HepG2 (cell line): ENCODE measurements around the gene ITPRIP. TPM values are rescaled to one million over a fixed set of nuclear protein-coding genes. Genes with fewer than 3 reads are reported as not detected.
A peak's percentile ranks its signal among the peaks of the same experiment; 100 is the strongest.

ENCODE experiments used
- ELF1 ChIP-seq: sonication (generic); formaldehyde crosslinking; IDR thresholded peaks from 2 replicates; pipeline ENCODE4 v1.4.0; 2020; ENCODE audit warnings: missing genetic modification reagents
- ETV5 ChIP-seq: IDR thresholded peaks from 2 replicates; pipeline ENCODE4 v1.6.1; 2018; ENCODE audit warnings: missing biosample characterization, missing genetic modification reagents, inconsistent platforms, borderline replicate concordance
- IKZF4 ChIP-seq: sonication (generic); formaldehyde crosslinking; IDR thresholded peaks from 2 replicates; pipeline ENCODE4 v1.5.1; 2020; ENCODE audit warnings: borderline replicate concordance, mild to moderate bottlenecking, low read depth, missing genetic modification reagents; ENCODE audit errors: not compliant biosample characterization
- KDM5B ChIP-seq: sonication (generic); formaldehyde crosslinking; IDR thresholded peaks from 2 replicates; pipeline ENCODE4 v1.4.0; 2020; ENCODE audit warnings: missing genetic modification reagents, mild to moderate bottlenecking, borderline replicate concordance
- NFYB ChIP-seq: sonication (generic); formaldehyde crosslinking; IDR thresholded peaks from 2 replicates; pipeline ENCODE4 v1.4.0; 2020; ENCODE audit warnings: missing genetic modification reagents
- PRPF4 ChIP-seq: fragments of 200-400 bp; formaldehyde crosslinking; IDR thresholded peaks from 2 replicates; pipeline ENCODE4 v1.6.1; 2016; ENCODE audit warnings: low read length, low read depth; ENCODE audit not compliant: poor library complexity, severe bottlenecking
- TP53 ChIP-seq: sonication (generic); formaldehyde crosslinking; conservative IDR thresholded peaks from 2 replicates; pipeline ENCODE4 v1.4.0; 2020; ENCODE audit warnings: missing genetic modification reagents
- U2AF1 ChIP-seq: fragments of 200-400 bp; formaldehyde crosslinking; optimal IDR thresholded peaks from 2 replicates; pipeline ENCODE3; 2017; ENCODE audit warnings: mild to moderate bottlenecking, low read depth, low read length
- ZMAT3 ChIP-seq: sonication (generic); formaldehyde crosslinking; conservative IDR thresholded peaks from 2 replicates; pipeline ENCODE4 v1.7.0; 2021; ENCODE audit warnings: missing genetic modification reagents
- ZNF205 ChIP-seq: IDR thresholded peaks from 2 replicates; pipeline ENCODE4 v1.6.1; 2018; ENCODE audit warnings: missing biosample characterization, missing genetic modification reagents
- ZNF644 ChIP-seq: IDR thresholded peaks from 2 replicates; pipeline ENCODE4 v1.6.1; 2016; ENCODE audit warnings: low read depth
- polyA plus RNA-seq, 8 experiments: library from polyadenylated mRNA; depleted of rRNA in 3 of 8; stranded (reverse) in 7 of 8; unstranded in 1 of 8; fragments of >200 nt; fragmentation: Illumina TruSeq in 4 of 8; extraction: Trizol in 4 of 8; gene quantifications; 2 replicates each; pipeline versions ENCODE4 v1.2.1 to v1.2.3, GENCODE V29; 2011 to 2016; ENCODE audit warnings: low read depth in 4 of 8, missing spikeins in 1 of 8, mixed read lengths in 1 of 8; ENCODE audit not compliant: insufficient read depth in 1 of 8
- total RNA-seq, 5 experiments: library from RNA; depleted of rRNA; stranded (reverse); fragments of >200 nt; fragmentation: Illumina TruSeq; extraction: Trizol; gene quantifications; 2 replicates each; pipeline ENCODE4 v1.2.3, GENCODE V29; 2016; ENCODE audit warnings: low read depth in 1 of 5
- TF ChIP-seq, protein P1 (sequence below): sonication (generic); formaldehyde crosslinking; IDR thresholded peaks from 2 replicates; pipeline ENCODE4 v1.4.0; 2020; ENCODE audit warnings: missing genetic modification reagents
- TF ChIP-seq, protein P2 (sequence below): sonication (generic); formaldehyde crosslinking; conservative IDR thresholded peaks from 2 replicates; pipeline ENCODE4 v1.4.0; 2020; ENCODE audit warnings: missing genetic modification reagents
- TF ChIP-seq, protein P3 (sequence below): sonication (generic); formaldehyde crosslinking; IDR thresholded peaks from one replicate; pipeline ENCODE4 v1.5.1; 2020; ENCODE audit warnings: mild to moderate bottlenecking, missing genetic modification reagents; ENCODE audit errors: not compliant biosample characterization
- TF ChIP-seq, protein P4 (sequence below): IDR thresholded peaks from 2 replicates; pipeline ENCODE4 v1.6.1; 2016; ENCODE audit warnings: missing compliant biosample characterization, missing genetic modification reagents, borderline replicate concordance
- TF ChIP-seq, protein P5 (sequence below): sonication (generic); formaldehyde crosslinking; IDR thresholded peaks from 2 replicates; pipeline ENCODE4 v1.5.1; 2020; ENCODE audit warnings: missing genetic modification reagents, mild to moderate bottlenecking, borderline replicate concordance

The ITPRIP gene
- total and polyA plus RNA-seq, 2 of the 13 experiments (the other 11 are each of a cell fraction or from before 2014, with no cell fraction given): 1.00 to 2.8 TPM

DNA sequence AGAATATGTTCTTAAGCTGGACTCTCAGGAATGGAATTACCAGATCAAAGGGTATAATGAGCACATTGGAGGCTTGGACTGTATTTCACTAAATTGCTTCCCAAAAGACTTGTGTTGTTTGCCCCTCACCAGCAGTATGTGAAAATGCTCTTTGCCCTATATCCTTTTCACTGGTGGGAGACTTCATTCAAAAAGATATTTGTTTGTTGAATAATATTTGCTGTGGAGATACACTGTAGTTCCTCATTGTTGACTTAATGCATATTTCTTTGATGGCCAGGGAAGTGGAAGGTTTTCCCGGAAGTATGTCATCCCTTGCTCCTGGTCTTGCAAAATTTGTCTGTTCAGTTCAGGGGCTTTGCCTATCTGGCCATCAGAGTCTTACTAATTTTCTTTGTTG lies 49.9 kb downstream of the ITPRIP start (continued):
- TF ChIP-seq, protein P1, sequence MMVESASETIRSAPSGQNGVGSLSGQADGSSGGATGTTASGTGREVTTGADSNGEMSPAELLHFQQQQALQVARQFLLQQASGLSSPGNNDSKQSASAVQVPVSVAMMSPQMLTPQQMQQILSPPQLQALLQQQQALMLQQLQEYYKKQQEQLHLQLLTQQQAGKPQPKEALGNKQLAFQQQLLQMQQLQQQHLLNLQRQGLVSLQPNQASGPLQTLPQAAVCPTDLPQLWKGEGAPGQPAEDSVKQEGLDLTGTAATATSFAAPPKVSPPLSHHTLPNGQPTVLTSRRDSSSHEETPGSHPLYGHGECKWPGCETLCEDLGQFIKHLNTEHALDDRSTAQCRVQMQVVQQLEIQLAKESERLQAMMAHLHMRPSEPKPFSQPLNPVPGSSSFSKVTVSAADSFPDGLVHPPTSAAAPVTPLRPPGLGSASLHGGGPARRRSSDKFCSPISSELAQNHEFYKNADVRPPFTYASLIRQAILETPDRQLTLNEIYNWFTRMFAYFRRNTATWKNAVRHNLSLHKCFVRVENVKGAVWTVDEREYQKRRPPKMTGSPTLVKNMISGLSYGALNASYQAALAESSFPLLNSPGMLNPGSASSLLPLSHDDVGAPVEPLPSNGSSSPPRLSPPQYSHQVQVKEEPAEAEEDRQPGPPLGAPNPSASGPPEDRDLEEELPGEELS (CRISPR knock-in tag): peak; percentile 95
- TF ChIP-seq ZNF205 (CRISPR knock-in tag) (0 out of 2 replicates have a peak, but pooled peaks have one; percentile 47), TP53 (CRISPR knock-in tag) (no peak), ZMAT3 (CRISPR knock-in tag) (no peak), ELF1 (CRISPR knock-in tag) (peak; percentile 84), ETV5 (CRISPR knock-in tag) (peak; percentile 98), NFYB (no peak), IKZF4 (no peak), KDM5B (CRISPR knock-in tag) (no peak), PRPF4 (no peak), ZNF644 (CRISPR knock-in tag) (no peak), U2AF1 (no peak)
- TF ChIP-seq, protein P2, sequence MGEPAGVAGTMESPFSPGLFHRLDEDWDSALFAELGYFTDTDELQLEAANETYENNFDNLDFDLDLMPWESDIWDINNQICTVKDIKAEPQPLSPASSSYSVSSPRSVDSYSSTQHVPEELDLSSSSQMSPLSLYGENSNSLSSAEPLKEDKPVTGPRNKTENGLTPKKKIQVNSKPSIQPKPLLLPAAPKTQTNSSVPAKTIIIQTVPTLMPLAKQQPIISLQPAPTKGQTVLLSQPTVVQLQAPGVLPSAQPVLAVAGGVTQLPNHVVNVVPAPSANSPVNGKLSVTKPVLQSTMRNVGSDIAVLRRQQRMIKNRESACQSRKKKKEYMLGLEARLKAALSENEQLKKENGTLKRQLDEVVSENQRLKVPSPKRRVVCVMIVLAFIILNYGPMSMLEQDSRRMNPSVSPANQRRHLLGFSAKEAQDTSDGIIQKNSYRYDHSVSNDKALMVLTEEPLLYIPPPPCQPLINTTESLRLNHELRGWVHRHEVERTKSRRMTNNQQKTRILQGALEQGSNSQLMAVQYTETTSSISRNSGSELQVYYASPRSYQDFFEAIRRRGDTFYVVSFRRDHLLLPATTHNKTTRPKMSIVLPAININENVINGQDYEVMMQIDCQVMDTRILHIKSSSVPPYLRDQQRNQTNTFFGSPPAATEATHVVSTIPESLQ (CRISPR knock-in tag): no peak
- TF ChIP-seq, protein P3, sequence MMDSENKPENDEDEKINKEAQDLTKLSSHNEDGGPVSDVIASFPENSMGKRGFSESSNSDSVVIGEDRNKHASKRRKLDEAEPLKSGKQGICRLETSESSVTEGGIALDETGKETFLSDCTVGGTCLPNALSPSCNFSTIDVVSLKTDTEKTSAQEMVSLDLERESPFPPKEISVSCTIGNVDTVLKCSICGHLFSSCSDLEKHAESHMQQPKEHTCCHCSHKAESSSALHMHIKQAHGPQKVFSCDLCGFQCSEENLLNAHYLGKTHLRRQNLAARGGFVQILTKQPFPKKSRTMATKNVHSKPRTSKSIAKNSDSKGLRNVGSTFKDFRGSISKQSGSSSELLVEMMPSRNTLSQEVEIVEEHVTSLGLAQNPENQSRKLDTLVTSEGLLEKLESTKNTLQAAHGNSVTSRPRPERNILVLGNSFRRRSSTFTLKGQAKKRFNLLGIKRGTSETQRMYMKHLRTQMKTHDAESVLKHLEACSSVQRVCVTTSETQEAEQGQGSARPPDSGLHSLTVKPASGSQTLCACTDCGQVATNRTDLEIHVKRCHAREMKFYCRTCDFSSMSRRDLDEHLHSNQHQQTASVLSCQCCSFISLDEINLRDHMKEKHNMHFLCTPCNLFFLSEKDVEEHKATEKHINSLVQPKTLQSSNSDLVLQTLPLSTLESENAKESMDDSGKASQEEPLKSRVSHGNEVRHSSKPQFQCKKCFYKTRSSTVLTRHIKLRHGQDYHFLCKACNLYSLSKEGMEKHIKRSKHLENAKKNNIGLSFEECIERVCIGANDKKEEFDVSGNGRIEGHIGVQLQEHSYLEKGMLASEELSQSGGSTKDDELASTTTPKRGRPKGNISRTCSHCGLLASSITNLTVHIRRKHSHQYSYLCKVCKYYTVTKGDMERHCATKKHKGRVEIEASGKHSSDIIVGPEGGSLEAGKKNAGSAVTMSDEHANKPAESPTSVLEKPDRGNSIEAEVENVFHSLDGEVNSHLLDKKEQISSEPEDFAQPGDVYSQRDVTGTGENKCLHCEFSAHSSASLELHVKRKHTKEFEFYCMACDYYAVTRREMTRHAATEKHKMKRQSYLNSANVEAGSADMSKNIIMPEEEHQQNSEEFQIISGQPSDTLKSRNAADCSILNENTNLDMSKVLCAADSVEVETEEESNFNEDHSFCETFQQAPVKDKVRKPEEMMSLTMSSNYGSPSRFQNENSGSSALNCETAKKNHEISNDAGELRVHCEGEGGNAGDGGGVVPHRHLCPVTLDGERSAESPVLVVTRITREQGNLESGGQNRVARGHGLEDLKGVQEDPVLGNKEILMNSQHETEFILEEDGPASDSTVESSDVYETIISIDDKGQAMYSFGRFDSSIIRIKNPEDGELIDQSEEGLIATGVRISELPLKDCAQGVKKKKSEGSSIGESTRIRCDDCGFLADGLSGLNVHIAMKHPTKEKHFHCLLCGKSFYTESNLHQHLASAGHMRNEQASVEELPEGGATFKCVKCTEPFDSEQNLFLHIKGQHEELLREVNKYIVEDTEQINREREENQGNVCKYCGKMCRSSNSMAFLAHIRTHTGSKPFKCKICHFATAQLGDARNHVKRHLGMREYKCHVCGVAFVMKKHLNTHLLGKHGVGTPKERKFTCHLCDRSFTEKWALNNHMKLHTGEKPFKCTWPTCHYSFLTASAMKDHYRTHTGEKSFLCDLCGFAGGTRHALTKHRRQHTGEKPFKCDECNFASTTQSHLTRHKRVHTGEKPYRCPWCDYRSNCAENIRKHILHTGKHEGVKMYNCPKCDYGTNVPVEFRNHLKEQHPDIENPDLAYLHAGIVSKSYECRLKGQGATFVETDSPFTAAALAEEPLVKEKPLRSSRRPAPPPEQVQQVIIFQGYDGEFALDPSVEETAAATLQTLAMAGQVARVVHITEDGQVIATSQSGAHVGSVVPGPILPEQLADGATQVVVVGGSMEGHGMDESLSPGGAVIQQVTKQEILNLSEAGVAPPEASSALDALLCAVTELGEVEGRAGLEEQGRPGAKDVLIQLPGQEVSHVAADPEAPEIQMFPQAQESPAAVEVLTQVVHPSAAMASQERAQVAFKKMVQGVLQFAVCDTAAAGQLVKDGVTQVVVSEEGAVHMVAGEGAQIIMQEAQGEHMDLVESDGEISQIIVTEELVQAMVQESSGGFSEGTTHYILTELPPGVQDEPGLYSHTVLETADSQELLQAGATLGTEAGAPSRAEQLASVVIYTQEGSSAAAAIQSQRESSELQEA (CRISPR knock-in tag): no peak
- TF ChIP-seq, protein P4, sequence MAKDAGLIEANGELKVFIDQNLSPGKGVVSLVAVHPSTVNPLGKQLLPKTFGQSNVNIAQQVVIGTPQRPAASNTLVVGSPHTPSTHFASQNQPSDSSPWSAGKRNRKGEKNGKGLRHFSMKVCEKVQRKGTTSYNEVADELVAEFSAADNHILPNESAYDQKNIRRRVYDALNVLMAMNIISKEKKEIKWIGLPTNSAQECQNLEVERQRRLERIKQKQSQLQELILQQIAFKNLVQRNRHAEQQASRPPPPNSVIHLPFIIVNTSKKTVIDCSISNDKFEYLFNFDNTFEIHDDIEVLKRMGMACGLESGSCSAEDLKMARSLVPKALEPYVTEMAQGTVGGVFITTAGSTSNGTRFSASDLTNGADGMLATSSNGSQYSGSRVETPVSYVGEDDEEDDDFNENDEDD: 0 out of 2 replicates have a peak, but pooled peaks have one; percentile 13
- TF ChIP-seq, protein P5, sequence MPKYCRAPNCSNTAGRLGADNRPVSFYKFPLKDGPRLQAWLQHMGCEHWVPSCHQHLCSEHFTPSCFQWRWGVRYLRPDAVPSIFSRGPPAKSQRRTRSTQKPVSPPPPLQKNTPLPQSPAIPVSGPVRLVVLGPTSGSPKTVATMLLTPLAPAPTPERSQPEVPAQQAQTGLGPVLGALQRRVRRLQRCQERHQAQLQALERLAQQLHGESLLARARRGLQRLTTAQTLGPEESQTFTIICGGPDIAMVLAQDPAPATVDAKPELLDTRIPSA: no peak
